ENCODE results near the gene EPHB1. TPM values are rescaled to one million over a fixed set of nuclear protein-coding genes. Genes with fewer than 3 reads are reported as not detected.

Gene EPHB1
- polyA plus RNA-seq, 1 experiment = 0.11 TPM

- no peaks in the 10 kb centered on the region for H3K9me3 ChIP-seq (ENCODE audit: control insufficient read depth, insufficient read depth, low read length)
- DNase-seq (ENCODE audit: low read depth, low spot score) = no peak
- no peak for TF ChIP-seq CTCF (IDR thresholded peaks at IDR 0.05; ENCODE audit: low read depth, low read length)
- no peaks in the 10 kb centered on the region for H3K27me3 ChIP-seq (ENCODE audit: control insufficient read depth, insufficient read depth, low read length)
- no peak overlapping the region for H3K4me3 ChIP-seq (ENCODE audit: low read depth, low read length)
- ChIA-PET POLR2A (no interaction called here), CTCF (no interaction called here)
- H3K27ac ChIP-seq (ENCODE audit: low read depth, low read length) = no peak overlapping the region
Measured at GRCh38 chr3:135014566-135014965, 219.5 kb downstream of the EPHB1 start.

GRCh38 chr3:135017003-135017893 lies 222.2 kb downstream of the EPHB1 start:
- Histone ChIP-seq H3K27me3 (ENCODE audit: control insufficient read depth, insufficient read depth, low read length) (no peaks in the 10 kb centered on the region), H3K27ac (ENCODE audit: low read depth, low read length) (no peak overlapping the region), H3K4me3 (ENCODE audit: low read depth, low read length) (no peak overlapping the region), H3K9me3 (ENCODE audit: control insufficient read depth, insufficient read depth, low read length) (no peaks in the 10 kb centered on the region)
- TF ChIP-seq CTCF (IDR thresholded peaks at IDR 0.05; ENCODE audit: low read depth, low read length) = no peak
- no peak for DNase-seq (ENCODE audit: low read depth, low spot score)
- CTCF ChIA-PET = no interaction called here
- POLR2A ChIA-PET = no interaction called here

- ChIA-PET CTCF (no interaction called here), POLR2A (no interaction called here)
- Histone ChIP-seq H3K4me3 (ENCODE audit: low read depth, low read length) (no peak overlapping the region), H3K27me3 (ENCODE audit: control insufficient read depth, insufficient read depth, low read length) (no peaks in the 10 kb centered on the region), H3K27ac (ENCODE audit: low read depth, low read length) (no peak overlapping the region), H3K9me3 (ENCODE audit: control insufficient read depth, insufficient read depth, low read length) (no peaks in the 10 kb centered on the region)
- DNase-seq (ENCODE audit: low read depth, low spot score) = no peak
- no peak for TF ChIP-seq CTCF (IDR thresholded peaks at IDR 0.05; ENCODE audit: low read depth, low read length)
Measured at GRCh38 chr3:135018149-135018923, 223.3 kb downstream of the EPHB1 start.

- DNase-seq (ENCODE audit: low read depth, low spot score) = no peak
- ChIA-PET POLR2A (no interaction called here), CTCF (no interaction called here)
- H3K27ac ChIP-seq (ENCODE audit: low read depth, low read length) = no peak overlapping the region
- H3K4me3 ChIP-seq (ENCODE audit: low read depth, low read length) = no peak overlapping the region
- H3K27me3 ChIP-seq (ENCODE audit: control insufficient read depth, insufficient read depth, low read length) = no peaks in the 10 kb centered on the region
- no peaks in the 10 kb centered on the region for H3K9me3 ChIP-seq (ENCODE audit: control insufficient read depth, insufficient read depth, low read length)
- TF ChIP-seq CTCF (IDR thresholded peaks at IDR 0.05; ENCODE audit: low read depth, low read length) = no peak
Measured at GRCh38 chr3:135020181-135020580, 225.1 kb downstream of the EPHB1 start.
